ENCODE measurements around the gene PLXNA1. TPM values are rescaled to one million over a fixed set of nuclear protein-coding genes. Genes with fewer than 3 reads are reported as not detected.

PLXNA1 gene
- total and polyA plus RNA-seq, 2 of the 8 experiments (the other 6 are each of a cell fraction or from before 2014, with no cell fraction given): 47.5 to 54.9 TPM

- no peak for TF ChIP-seq TAF7 (optimal IDR thresholded peaks at IDR 0.05; ENCODE audit: borderline replicate concordance, low read depth, low read length)
- no peak for TF ChIP-seq KDM1A (IDR thresholded peaks at IDR 0.05; ENCODE audit: borderline replicate concordance, low read length)
- no peak for TF ChIP-seq JUN (IDR thresholded peaks at IDR 0.05; ENCODE audit: low read depth, low read length)
- TF ChIP-seq SAP30 (IDR thresholded peaks at IDR 0.05; ENCODE audit: insufficient read depth, insufficient replicate concordance, low read length): no peak
- TF ChIP-seq POU5F1 (IDR thresholded peaks at IDR 0.05; ENCODE audit: low read depth, low read length): no peak
- TF ChIP-seq ASH2L (IDR thresholded peaks at IDR 0.05; ENCODE audit: low read length): no peak
Measured at GRCh38 chr3:127017229-127017628, 34.3 kb downstream of the PLXNA1 start (continued).

Data from H1 (cell line).